ENCODE results near the gene DCDC2. TPM values are rescaled to one million over a fixed set of nuclear protein-coding genes. Genes with fewer than 3 reads are reported as not detected.
A peak's percentile ranks its signal among the peaks of the same experiment; 100 is the strongest.
"Not testable (repeated sequence)": the region's sequence is repeated elsewhere in the genome, so short reads cannot be mapped to it uniquely, and the experiment has no call there.

The DCDC2 gene
- total RNA-seq, 1 donor from 2014 or later = not detected

DNA sequence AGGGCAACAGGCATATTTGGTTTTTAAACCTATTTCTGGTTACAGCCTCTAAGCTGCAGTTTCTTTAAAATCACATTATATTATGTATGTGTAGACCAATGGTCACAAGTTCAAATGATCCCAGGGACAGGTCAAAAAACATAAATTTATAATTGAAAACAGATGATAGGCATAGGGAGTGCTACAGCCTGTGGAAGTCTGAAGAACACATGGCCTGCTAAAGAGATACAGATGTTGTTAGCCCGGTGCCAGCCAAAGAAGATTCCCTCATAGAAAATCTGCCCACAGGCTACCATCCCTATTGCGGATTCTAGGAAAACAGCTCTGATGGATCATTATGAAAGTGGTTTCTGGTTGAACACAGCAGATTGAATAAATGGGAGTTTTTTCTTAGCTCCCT is 166.5 kb downstream of the DCDC2 start:
- intact Hi-C loops (cut with micrococcal nuclease) = no loop called here
- ATAC-seq (no peak), DNase-seq (no peak)

DNA sequence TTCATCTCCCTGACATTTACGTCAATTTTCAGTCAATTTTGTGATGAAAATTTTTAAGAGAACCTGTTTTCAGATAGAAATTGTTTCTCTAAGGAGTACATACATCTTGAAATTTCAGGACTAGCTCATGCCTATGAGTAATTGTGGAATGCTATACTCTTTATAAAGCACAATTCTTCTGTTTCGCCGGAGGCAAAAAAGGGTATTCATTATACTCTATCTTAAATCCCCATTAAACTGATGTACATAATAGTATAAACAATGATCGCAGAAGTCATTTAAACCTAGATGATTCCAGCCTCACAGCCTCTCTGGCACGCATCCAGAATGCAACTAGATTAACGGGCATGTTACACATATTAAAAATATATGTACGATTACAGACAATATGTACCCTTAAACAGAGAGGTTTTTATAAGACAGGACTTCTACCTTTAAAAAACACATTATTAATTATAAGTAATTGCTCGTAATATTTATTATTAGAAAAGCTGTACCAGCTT is 169.2 kb downstream of the DCDC2 start:
- intact Hi-C loops (cut with micrococcal nuclease) = no loop called here
- no peak for ATAC-seq
- DNase-seq = no peak

DNA sequence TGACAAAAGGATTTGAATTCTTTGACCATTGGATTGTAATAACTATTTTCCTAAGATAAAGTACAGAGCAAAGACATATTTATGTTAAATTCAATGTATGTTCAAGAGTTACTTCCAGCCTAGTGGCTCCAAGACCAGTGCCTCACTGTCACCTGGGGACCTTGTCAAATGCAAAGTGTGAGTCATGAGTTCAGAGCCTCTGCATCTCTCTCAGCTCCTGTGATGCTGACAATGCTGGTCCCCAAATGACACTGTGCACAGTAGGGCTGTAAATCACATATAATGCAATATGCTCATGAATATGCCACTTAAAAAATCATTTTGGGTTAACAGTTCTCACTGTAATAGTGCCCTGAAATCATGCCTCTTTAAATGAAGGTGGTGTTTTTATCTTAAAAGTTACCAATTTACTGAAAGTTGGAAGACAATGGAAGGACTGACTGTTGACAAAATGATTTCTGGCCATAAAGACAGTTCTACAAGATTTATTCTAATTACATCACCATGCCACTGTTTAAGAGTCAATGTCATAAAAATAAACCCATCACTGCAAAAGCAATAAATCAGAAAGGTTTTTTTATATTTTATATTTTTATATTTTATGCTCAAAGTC is 169.8 kb downstream of the DCDC2 start:
- no peak for DNase-seq
- intact Hi-C loops (cut with micrococcal nuclease) = no loop called here
- no peak for ATAC-seq

DNA sequence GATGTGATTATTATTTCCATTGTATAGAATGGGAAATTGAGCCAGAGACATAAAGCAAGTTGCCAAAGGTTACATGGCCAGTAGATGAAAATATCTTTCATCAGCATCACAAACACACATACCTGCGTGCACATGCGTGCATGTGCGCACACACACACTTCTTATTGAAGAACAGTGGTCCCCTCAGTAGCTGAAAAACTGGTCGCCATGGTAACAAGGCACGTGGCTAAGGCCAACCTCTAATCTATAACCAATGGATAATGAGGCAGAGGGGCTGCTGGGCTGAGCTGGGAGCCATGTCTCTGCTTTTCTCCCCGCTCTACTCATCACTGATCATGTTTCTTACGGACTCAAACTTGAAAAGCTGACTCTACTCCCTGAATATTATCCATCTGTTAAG is 171.5 kb downstream of the DCDC2 start:
- no peak for ATAC-seq
- intact Hi-C loops (cut with micrococcal nuclease) = no loop called here
- no peak for DNase-seq

DNA sequence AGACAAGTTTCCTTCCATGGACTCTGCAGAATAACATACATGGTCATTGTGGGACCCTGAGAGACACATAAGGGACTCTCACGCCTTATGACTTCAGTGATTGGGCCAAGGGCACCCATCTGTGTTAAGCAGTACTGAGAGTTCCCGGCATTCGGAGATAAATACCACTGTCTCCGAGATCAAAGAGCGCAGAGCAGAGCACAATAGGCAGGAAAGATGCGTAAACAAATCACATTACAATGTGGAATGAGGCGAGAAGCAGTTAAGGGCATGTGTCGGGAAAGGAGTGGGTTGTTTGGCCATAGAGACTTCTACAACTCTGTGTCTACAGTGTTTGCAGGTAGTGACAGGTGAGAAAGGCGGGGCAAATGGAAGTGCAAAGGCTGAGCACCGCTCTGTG is 174.3 kb downstream of the DCDC2 start:
- intact Hi-C loops (cut with micrococcal nuclease) = no loop called here
- no peak for ATAC-seq
- DNase-seq = no peak

DNA sequence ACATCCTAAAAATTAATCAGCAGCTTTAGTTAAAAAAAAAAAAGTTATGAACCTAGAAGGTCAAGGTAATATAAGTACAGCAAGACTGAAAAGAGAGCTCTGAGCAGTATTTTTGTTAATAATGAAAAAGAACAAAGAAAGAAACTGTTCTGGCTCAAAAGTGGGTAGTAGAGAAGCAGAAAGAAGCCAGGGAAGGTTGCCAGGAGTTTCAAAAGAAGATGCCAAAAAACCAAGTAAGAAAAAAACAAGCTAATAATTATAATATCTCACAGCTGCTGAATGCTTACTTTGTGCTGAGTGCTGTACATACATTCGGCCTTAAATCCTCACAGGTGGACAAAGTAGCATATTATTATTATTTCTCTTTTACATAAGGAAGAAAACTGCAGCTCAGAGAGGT is 200.0 kb downstream of the DCDC2 start:
- DNase-seq (no peak), ATAC-seq (no peak)
- intact Hi-C loops (cut with micrococcal nuclease) = no loop called here

DNA sequence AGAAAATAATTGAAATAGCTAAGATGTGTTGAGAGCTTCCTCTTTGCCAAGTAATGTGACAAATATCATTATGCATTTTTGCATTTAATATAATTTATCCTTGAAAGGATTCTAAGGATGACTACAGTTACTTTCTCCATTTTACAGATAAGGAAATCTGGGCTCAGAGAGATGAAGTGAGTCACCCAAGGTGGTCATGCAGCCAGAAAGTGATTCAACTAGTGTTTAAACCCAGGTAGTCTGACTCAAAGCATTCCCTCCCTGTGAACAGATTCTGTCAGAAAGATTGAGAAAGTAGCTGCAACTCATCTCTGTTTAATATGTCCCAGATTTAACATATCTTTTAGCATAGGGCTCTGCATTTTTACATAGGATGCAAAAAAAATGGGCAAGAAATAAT is 203.7 kb downstream of the DCDC2 start:
- intact Hi-C loops (cut with micrococcal nuclease) = no loop called here
- no peak for ATAC-seq
- DNase-seq = no peak

DNA sequence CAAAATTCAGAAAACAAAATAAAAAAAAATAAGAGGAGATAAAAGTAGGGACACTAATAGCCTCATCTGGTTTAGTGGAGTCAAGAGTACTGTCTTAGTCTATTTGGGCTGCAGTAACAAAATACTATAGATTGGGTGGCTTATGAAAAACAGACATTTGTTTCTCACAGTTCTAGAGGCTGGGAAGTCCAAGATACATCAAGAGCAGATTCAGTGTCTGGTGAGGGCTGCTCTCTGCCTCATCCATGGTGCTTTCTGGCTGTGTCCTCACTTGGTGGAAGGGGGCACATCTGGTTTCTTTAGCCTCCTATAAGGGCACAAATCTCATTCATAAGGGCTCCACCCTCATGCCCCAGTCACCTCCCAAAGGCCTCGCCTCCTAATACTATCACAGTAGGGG is 205.8 kb downstream of the DCDC2 start:
- DNase-seq = no peak
- intact Hi-C loops (cut with micrococcal nuclease) = no loop called here
- ATAC-seq = no peak

DNA sequence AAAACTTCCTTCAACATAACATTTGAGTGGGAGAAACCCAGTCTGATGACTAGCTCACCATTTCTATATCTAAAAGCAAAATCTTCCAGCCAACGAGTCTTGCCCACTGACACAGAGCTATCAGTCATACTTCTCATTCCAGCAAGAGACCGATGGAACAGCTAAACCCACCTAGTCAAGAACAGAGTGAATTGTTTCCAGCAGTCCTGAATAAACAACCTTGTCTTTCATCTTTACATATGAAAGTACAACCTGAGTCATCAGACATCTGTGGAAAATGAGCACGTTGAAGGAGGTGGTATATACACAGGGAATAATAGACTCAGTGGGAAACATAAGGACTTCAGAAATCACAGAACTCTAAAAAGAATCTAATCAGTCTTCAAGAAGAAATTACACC is 208.0 kb downstream of the DCDC2 start:
- DNase-seq = no peak
- no peak for ATAC-seq
- intact Hi-C loops (cut with micrococcal nuclease) = no loop called here

DNA sequence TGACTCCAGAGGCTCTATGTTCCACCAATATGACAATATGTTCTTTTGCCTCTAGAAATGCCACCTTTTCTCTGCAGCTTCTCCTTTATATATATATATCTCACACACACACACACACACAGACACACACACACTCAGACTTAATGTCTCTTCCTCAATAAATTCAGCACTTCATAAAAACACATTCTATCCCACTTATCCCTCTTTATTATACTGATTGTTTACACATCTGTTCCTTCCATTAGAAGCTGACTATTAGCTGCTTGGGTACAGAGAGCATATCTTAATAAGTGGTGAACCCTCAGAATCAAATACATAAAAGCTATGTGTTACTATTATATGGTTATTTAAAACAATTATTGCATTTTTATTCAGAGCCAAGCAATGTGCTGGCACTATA is 208.6 kb downstream of the DCDC2 start:
- no peak for ATAC-seq
- no peak for DNase-seq
- intact Hi-C loops (cut with micrococcal nuclease) = no loop called here

DNA sequence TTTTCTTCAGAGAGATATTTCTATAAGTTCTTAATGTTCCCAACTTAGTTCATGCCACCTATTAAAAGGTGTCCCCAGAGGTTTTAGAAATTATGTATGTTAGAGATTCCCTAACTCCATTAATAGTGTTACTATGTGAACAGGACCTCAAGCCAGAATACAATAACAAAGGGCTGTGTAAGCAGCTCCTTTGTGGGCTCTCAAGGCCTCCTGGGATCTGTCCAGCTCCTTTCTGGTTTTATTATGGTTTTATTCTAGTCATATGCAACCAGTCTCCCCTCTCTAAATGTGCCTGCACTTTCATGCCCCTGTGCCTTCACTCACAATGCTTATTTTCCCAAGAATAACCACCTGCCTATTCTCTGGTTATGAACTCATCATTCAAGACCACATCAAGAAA is 209.2 kb downstream of the DCDC2 start:
- DNase-seq = no peak
- intact Hi-C loops (cut with micrococcal nuclease) = no loop called here
- ATAC-seq = no peak

DNA sequence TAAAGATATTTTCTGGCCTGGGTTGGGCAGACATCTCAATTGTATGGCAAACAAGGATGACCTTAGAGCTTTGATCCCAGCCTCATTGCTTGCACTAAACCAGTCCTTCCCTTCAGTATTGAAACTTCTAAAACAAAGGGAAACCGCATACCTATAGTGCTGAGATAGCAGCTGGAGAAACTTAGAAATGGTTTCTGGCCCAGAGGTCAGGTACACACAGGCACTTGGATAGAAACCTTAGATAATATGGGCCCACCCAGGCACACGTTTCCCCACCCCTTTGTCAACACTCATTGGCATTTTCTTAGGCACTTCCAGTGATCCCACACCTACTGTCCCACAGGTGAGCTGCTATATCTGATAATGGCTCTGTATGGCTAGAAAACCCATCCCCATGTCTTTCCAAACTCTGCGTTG is 209.7 kb downstream of the DCDC2 start:
- no peak for ATAC-seq
- no peak for DNase-seq
- intact Hi-C loops (cut with micrococcal nuclease) = no loop called here

DNA sequence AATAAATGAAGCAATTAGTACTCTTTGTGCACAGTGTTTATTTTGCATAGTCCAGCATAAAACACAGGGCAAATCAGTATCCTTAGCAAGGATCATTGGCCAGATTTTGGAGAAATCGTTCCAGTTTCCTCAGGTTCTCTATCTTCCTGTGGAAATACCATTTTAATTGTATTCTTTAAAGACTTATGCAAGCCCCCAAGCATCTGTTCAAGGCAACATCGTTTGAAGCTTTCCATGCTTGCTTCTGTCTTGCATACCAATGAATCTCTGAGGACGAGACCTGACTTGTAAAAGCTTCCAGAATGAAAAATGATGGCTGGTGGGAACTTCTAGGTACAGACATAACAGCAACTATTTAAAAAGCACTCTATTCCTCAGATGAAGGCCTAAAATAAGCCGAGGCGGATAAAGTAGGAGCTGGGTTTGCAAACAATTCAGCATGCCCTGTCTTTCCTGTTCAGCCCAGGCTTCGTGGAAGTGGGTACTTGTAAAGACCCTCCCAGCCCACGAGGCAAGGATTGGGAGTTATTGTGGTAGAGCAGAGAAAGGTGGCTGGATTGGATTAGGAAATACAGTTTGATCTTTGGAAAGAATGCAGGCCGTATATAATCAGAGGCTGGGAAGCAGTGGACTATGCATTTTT is 210.2 kb downstream of the DCDC2 start:
- DNase-seq = no peak
- ATAC-seq = no peak
- intact Hi-C loops (cut with micrococcal nuclease) = no loop called here

DNA sequence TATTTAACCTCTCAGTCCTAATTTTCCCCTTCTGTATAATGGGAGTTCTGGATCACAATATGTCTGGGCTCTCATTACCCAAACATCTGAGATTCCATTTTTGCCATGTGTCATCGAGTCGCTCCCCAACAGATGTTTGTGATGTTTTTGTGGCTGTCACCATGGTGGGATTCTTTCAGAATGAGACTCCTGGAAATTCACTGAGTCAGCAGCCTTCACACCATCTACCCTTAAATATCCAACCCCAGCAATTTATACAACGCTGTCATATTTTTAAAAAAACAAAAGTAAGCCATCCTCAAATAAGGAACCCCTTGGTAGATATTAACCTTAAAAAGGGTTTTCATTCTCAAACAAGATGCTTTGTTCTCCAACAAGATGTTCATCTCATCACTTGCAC is 211.0 kb downstream of the DCDC2 start:
- intact Hi-C loops (cut with micrococcal nuclease) = no loop called here
- ATAC-seq (no peak), DNase-seq (no peak)

DNA sequence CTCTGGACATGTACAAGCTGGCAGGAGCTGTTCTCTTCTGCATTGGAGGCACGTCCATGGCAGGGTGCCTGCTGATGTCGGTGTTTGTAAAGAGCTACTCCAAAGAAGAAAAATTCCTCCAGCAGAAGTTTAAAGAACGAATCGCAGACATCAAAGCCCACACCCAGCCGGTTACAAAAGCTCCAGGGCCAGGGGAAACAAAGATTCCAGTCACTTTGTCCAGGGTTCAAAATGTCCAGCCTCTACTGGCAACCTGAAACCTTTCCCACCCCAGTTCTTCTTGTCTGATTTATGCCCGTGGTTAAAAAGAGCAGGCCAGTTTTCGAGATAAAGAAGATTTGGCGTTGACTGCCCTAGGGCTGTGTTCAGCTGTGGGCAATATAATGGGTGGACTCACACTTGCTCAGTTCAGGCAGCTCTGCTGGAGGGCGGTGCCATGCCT is 212.1 kb downstream of the DCDC2 start:
- ATAC-seq (no peak), DNase-seq (no peak)
- intact Hi-C loops (cut with micrococcal nuclease) = no loop called here

DNA sequence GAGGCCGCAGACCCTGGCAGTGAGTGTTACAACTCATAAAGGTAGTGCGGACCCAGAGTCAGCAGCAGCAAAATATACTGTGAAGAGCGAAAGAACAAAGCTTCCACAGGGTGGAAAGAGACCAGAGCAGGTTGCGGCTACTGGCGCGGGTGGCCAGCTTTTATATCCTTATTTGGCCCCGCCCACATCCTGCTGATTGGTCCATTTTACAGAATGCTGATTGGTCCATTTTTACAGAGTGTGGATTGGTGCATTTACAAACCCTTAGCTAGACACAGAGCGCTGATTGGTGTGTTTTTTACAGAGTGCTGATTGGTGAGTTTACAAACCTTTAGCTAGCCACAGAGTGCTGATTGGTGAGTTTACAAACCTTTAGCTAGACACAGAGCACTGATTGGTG is 215.1 kb downstream of the DCDC2 start:
- intact Hi-C loops (cut with micrococcal nuclease); DNase-seq; ATAC-seq: not testable (repeated sequence)

DNA sequence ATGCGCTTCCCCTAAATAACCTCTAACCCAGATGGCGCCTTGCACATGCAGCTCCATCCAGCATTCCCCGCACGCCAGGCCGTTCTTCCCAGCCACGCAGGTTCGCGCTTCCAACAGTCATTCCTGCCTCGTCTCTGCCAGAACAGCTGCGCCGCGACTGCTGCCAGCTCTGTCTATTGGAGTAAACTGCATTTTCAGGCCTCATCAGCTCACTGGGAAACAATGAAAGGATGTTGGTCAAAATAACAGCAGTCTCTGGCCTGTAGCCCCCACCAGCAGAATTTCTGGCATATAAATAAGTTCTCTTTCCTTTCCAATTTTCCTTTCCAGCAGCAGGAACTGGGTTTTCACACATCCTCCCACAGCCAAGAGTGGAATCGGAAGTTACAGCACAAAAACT is 217.3 kb downstream of the DCDC2 start:
- intact Hi-C loops (cut with micrococcal nuclease) = no loop called here
- DNase-seq (peak; percentile 82), ATAC-seq (peak; percentile 88)

DNA sequence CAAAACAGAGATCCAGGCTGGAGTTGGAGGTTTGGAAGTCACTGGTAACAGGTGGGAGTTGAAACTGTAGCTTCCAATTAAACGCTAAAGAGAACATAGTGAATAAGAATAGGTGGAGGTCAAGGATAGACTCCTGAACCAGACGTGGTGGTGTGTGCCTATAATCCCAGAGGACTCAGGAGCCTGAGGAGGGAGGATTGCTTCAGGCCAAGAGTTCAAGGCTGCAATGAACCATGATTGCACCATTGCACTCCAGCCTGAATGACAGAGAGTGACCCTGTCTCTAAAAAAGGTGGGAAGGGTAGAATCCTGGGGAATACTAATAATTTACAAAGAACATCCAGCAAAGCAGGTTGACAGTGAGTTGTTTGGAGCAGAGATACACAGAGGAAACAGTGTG is 218.2 kb downstream of the DCDC2 start:
- no peak for ATAC-seq
- DNase-seq = no peak
- intact Hi-C loops (cut with micrococcal nuclease) = no loop called here

DNA sequence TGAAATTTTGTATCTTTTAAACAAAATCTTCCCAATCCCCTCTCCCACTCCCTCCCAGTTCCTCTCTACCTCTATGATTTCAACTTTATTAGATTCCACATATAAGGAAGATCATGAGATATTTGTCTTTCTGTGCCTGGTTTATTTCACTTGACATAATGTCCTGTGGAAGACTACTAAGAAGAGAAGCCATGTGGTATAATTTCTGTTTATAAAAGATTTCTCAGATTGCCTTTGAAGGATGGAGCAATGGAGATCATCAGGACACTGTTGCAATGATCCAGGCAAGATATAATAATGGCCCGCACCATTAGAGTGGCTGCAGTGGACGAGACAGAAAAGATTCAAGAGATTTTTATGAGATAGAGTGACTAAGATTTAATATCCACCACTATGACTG is 218.8 kb downstream of the DCDC2 start:
- ATAC-seq (no peak), DNase-seq (no peak)
- intact Hi-C loops (cut with micrococcal nuclease) = no loop called here

DNA sequence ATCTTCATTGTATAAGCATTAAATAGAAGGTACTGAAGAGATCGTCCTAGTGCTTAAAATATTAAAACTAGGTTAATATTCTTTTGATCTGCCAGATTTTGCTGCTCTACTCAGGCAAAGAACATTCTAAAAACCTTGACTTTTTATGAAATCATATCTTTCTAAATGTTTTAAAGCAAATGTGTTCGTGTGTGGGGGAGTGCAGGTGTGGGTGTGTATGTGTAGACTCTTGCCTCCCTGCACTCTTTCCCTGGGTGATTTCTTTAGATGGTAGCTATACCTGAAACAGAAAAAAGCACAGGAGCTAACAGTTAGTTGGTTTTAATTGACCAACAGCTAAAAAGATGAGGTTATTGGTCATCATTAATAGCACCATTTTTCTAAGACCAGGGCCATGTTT is 226.1 kb downstream of the DCDC2 start:
- no peak for ATAC-seq
- intact Hi-C loops (cut with micrococcal nuclease) = no loop called here
- no peak for DNase-seq

DNA sequence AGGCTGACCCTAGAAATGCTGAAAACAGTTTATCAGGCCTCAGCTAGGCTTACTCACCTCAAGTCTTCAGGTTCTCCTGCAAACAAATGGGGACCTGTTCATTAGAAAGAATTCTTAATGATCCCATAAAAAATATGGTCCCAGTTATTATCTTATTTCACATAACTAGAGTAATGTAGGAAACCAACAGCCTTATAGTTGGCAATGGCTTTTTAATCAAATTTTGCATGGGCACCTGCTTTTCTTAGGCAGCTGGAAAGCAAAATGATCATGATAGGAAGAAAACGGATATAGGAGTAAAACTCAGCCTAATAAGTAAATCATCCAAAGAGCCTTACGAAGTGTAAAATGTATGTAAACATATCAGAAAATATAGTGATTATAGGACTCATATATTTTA is 230.5 kb downstream of the DCDC2 start:
- ATAC-seq = no peak
- DNase-seq = no peak
- intact Hi-C loops (cut with micrococcal nuclease) = no loop called here

Measured in left ventricle myocardium superior (tissue), 1 donor.